HepG2 (cell line): ENCODE measurements around the gene PGM3. TPM values are rescaled to one million over a fixed set of nuclear protein-coding genes. Genes with fewer than 3 reads are reported as not detected.

Experiments used
- ATAC-seq: fragments of 200-7000 bp; cut with Tn5 transposase; 3 replicates; pipeline ENCODE4 v1.9.1; 2020; ENCODE audit warnings: mild to moderate bottlenecking, moderate library complexity
- BruUV-seq: library from RNA; stranded (reverse); fragments of 400-500 nt; replicated peaks from 2 replicates; lab custom pipeline; 2021; lab: Mats Ljungman, UMichigan
- CTCF ChIA-PET: fragments of 300-600 bp; formaldehyde crosslinking; extraction: SDS; loops from one replicate; lab custom pipeline; 2021; ENCODE audit warnings: low total read pairs, inconsistent platforms, low intra/inter-chr PET ratio; lab: Yijun Ruan, JAX
- POLR2A ChIA-PET: fragments of 350-600 bp; sonication (Branson Sonifier 250); formaldehyde crosslinking; loops from one replicate; lab custom pipeline; 2020; ENCODE audit warnings: antibody characterized with exemption, inconsistent platforms; lab: Yijun Ruan, JAX
- DNase-seq: peaks from one replicate; pipeline ENCODE4 v3.0.0-alpha.2; 2015; ENCODE audit warnings: low spot score
- FAIRE-seq: peaks from 3 replicates; lab custom pipeline; 2011; peaks lifted over from hg19 to GRCh38; lab: Jason Lieb, UNC
- H2AFZ ChIP-seq: one replicate; pipeline ENCODE4 v1.6.1; 2011; ENCODE audit warnings: low read length, inconsistent platforms
- H3K27ac ChIP-seq: fragments of 300-600 bp; 3 replicates; pipeline ENCODE4 v1.8.0; 2011; ENCODE audit warnings: mixed run types, mild to moderate bottlenecking, mixed read lengths, low read length, inconsistent platforms; ENCODE audit not compliant: insufficient read depth; ENCODE audit errors: extremely low read length
- H3K27me3 ChIP-seq, 2 experiments: fragments of 200-600 bp in 1 of 2; 2 replicates in 1 of 2; 3 replicates in 1 of 2; pipeline versions ENCODE4 v1.6.0 to v1.8.0; 2011; ENCODE audit warnings: low read length in 2 of 2, mild to moderate bottlenecking in 2 of 2, moderate library complexity in 2 of 2, inconsistent platforms in 1 of 2; ENCODE audit not compliant: insufficient read depth in 2 of 2, control insufficient read depth in 1 of 2
- H3K36me3 ChIP-seq, 2 experiments: fragments of 200-600 bp in 1 of 2; replicated peaks in 1 of 2; 2 replicates in 1 of 2; 3 replicates in 1 of 2; pipeline versions ENCODE4 v1.5.1 to v1.8.0; 2011; ENCODE audit warnings: low read length in 2 of 2, inconsistent platforms in 1 of 2; ENCODE audit not compliant: insufficient read depth in 2 of 2, control insufficient read depth in 1 of 2
- H3K4me1 ChIP-seq: 2 replicates; pipeline ENCODE4 v1.5.1; 2012; ENCODE audit warnings: low read length, inconsistent platforms; ENCODE audit not compliant: insufficient read depth
- H3K4me2 ChIP-seq: 2 replicates; pipeline ENCODE4 v1.6.0; 2011; ENCODE audit warnings: low read depth, low read length, inconsistent platforms
- H3K4me3 ChIP-seq, 3 experiments: fragments of 200-600 bp in 1 of 3; sonication (generic), shearing (Covaris generic) in 1 of 3; replicated peaks in 1 of 3; 2 replicates each; pipeline ENCODE4 v1.5.1; 2011 to 2016; ENCODE audit warnings: low read length in 3 of 3, inconsistent platforms in 2 of 3, low read depth in 2 of 3, mild to moderate bottlenecking in 2 of 3, control low read depth in 1 of 3, mixed read lengths in 1 of 3; ENCODE audit not compliant: insufficient read depth in 1 of 3
- H3K79me2 ChIP-seq: one replicate; pipeline ENCODE4 v1.6.1; 2011; ENCODE audit warnings: low read length, inconsistent platforms; ENCODE audit not compliant: insufficient read depth
- H3K9ac ChIP-seq: 2 replicates; pipeline ENCODE4 v1.6.0; 2011; ENCODE audit warnings: mild to moderate bottlenecking, low read depth, low read length, inconsistent platforms; ENCODE audit not compliant: insufficient read depth
- H3K9me3 ChIP-seq: 2 replicates; pipeline ENCODE4 v1.5.1; 2012; ENCODE audit warnings: mild to moderate bottlenecking, low read length
- H4K20me1 ChIP-seq: 2 replicates; pipeline ENCODE4 v1.6.0; 2011; ENCODE audit warnings: inconsistent platforms, mild to moderate bottlenecking, low read length, moderate library complexity; ENCODE audit not compliant: insufficient read depth
- ATF6 ChIP-seq: sonication (generic); formaldehyde crosslinking; conservative IDR thresholded peaks from 2 replicates; pipeline ENCODE4 v1.4.0; 2020; ENCODE audit warnings: missing genetic modification reagents
- CHCHD3 ChIP-seq: sonication (generic); formaldehyde crosslinking; IDR thresholded peaks from 2 replicates; pipeline ENCODE4 v1.8.0; 2022; ENCODE audit warnings: mild to moderate bottlenecking, missing genetic modification reagents, moderate library complexity
- ETV6 ChIP-seq: sonication (generic); formaldehyde crosslinking; conservative IDR thresholded peaks from 2 replicates; pipeline ENCODE4 v1.4.0; 2020; ENCODE audit warnings: missing genetic modification reagents
- HOMEZ ChIP-seq: IDR thresholded peaks from 2 replicates; pipeline ENCODE4 v1.6.1; 2016; ENCODE audit warnings: low read depth
- JARID2 ChIP-seq: sonication (generic); formaldehyde crosslinking; IDR thresholded peaks from 2 replicates; pipeline ENCODE4 v1.8.1; 2023; ENCODE audit warnings: missing genetic modification reagents, inconsistent platforms; ENCODE audit not compliant: insufficient replicate concordance
- KLF16 ChIP-seq, 2 experiments: sonication (generic) in 1 of 2; formaldehyde crosslinking in 1 of 2; IDR thresholded peaks; 2 replicates each; pipeline versions ENCODE4 v1.6.1 to v1.8.0; 2016 to 2023; ENCODE audit warnings: missing genetic modification reagents in 2 of 2, missing compliant biosample characterization in 1 of 2
- MXD4 ChIP-seq: IDR thresholded peaks from 2 replicates; pipeline ENCODE4 v1.6.1; 2016; ENCODE audit warnings: mild to moderate bottlenecking, missing biosample characterization, missing genetic modification reagents
- RBM22 ChIP-seq: fragments of 200-400 bp; formaldehyde crosslinking; optimal IDR thresholded peaks from 2 replicates; pipeline ENCODE3; 2017; ENCODE audit warnings: mild to moderate bottlenecking, low read length, moderate library complexity
- SAFB2 ChIP-seq: sonication (generic); formaldehyde crosslinking; IDR thresholded peaks from 2 replicates; pipeline ENCODE4 v1.5.1; 2020; ENCODE audit warnings: missing genetic modification reagents, low read depth, mild to moderate bottlenecking, borderline replicate concordance
- SALL1 ChIP-seq: sonication (generic); formaldehyde crosslinking; IDR thresholded peaks from 2 replicates; pipeline ENCODE4 v1.8.0; 2022; ENCODE audit warnings: mild to moderate bottlenecking, missing genetic modification reagents
- SMAD3 ChIP-seq: sonication (generic); formaldehyde crosslinking; IDR thresholded peaks from 2 replicates; pipeline ENCODE4 v1.4.0; 2020; ENCODE audit warnings: missing genetic modification reagents
- TRAFD1 ChIP-seq: sonication (generic); formaldehyde crosslinking; IDR thresholded peaks from 2 replicates; pipeline ENCODE4 v1.5.1; 2020; ENCODE audit warnings: missing genetic modification reagents, mild to moderate bottlenecking, borderline replicate concordance
- TSC22D2 ChIP-seq: sonication (generic); formaldehyde crosslinking; IDR thresholded peaks from 2 replicates; pipeline ENCODE4 v1.5.1; 2020; ENCODE audit warnings: missing genetic modification reagents, mild to moderate bottlenecking, borderline replicate concordance
- ZBTB8A ChIP-seq: sonication (generic); formaldehyde crosslinking; IDR thresholded peaks from 2 replicates; pipeline ENCODE4 v1.4.0; 2020; ENCODE audit warnings: mild to moderate bottlenecking, low read depth, missing genetic modification reagents, borderline replicate concordance
- ZFP90 ChIP-seq: sonication (generic); formaldehyde crosslinking; IDR thresholded peaks from 2 replicates; pipeline ENCODE4 v1.8.0; 2022; ENCODE audit warnings: missing genetic modification reagents, mild to moderate bottlenecking, inconsistent platforms, borderline replicate concordance
- ZNF317 ChIP-seq: sonication (generic); formaldehyde crosslinking; IDR thresholded peaks from 2 replicates; pipeline ENCODE4 v1.5.0; 2020; ENCODE audit warnings: mild to moderate bottlenecking, missing genetic modification reagents
- ZNF350 ChIP-seq: sonication (generic); formaldehyde crosslinking; IDR thresholded peaks from 2 replicates; pipeline ENCODE4 v1.4.0; 2020; ENCODE audit warnings: mild to moderate bottlenecking, low read depth, missing genetic modification reagents, borderline replicate concordance
- ZNF382 ChIP-seq: sonication (generic); formaldehyde crosslinking; IDR thresholded peaks from 2 replicates; pipeline ENCODE4 v1.5.0; 2020; ENCODE audit warnings: missing genetic modification reagents, mild to moderate bottlenecking, borderline replicate concordance
- ZNF562 ChIP-seq: sonication (generic); formaldehyde crosslinking; IDR thresholded peaks from 2 replicates; pipeline ENCODE4 v1.8.0; 2022; ENCODE audit warnings: missing genetic modification reagents, borderline replicate concordance
- ZNF563 ChIP-seq: sonication (generic); formaldehyde crosslinking; IDR thresholded peaks from 2 replicates; pipeline ENCODE4 v1.8.0; 2022; ENCODE audit warnings: mild to moderate bottlenecking, moderate library complexity, missing genetic modification reagents
- WGBS: methylation state at CpG from one replicate; pipeline ENCODE4 v1.1.6; 2017; ENCODE audit warnings: low lambda C conversion rate; 5-methylcytosine and 5-hydroxymethylcytosine counted together
- in situ Hi-C: cut with HindIII; loops from 2 replicates; pipeline ENCODE4 v1.10.0; 2017; ENCODE audit warnings: low pct_unique_long_range_greater_than_20kb; ENCODE audit not compliant: extremely low pct_ligation_motif_present
- intact Hi-C: fragments of 100-400 bp; cut with micrococcal nuclease; formaldehyde crosslinking; loops from one replicate; pipeline ENCODE4 v1.10.0; 2022; ENCODE audit not compliant: unreplicated experiment
- polyA plus RNA-seq, 8 experiments: library from polyadenylated mRNA; depleted of rRNA in 3 of 8; stranded (reverse) in 7 of 8; unstranded in 1 of 8; fragments of >200 nt; fragmentation: Illumina TruSeq in 4 of 8; extraction: Trizol in 4 of 8; gene quantifications; 2 replicates each; pipeline versions ENCODE4 v1.2.1 to v1.2.3, GENCODE V29; 2011 to 2016; ENCODE audit warnings: low read depth in 4 of 8, missing spikeins in 1 of 8, mixed read lengths in 1 of 8; ENCODE audit not compliant: insufficient read depth in 1 of 8
- total RNA-seq, 5 experiments: library from RNA; depleted of rRNA; stranded (reverse); fragments of >200 nt; fragmentation: Illumina TruSeq; extraction: Trizol; gene quantifications; 2 replicates each; pipeline ENCODE4 v1.2.3, GENCODE V29; 2016; ENCODE audit warnings: low read depth in 1 of 5

Gene PGM3
- total and polyA plus RNA-seq, 2 of the 13 experiments (the other 11 are each of a cell fraction or from before 2014, with no cell fraction given): 72.5 to 163 TPM

GRCh38 chr6:83168556-83168955, 24.5 kb downstream of the PGM3 start (continued):
- TF ChIP-seq ATF6 (CRISPR knock-in tag) (no peak), CHCHD3 (no peak), ZNF562 (CRISPR knock-in tag) (no peak), ZNF563 (no peak), SALL1 (CRISPR knock-in tag) (no peak), ZBTB8A (CRISPR knock-in tag) (no peak), KLF16 (CRISPR knock-in tag; IDR thresholded peaks at IDR 0.05) (no peak)

GRCh38 chr6:83167726-83168278, 25.3 kb downstream of the PGM3 start:
- CTCF ChIA-PET: no interaction called here
- H3K4me2 ChIP-seq: no peak overlapping the region
- DNase-seq (no peak), FAIRE-seq (no peak), ATAC-seq (no peak)
- no peaks in the 10 kb centered on the region for H3K4me1 ChIP-seq
- in situ Hi-C loops (no loop called here), intact Hi-C loops (no loop called here)
- H3K9me3 ChIP-seq: no peaks in the 10 kb centered on the region
- TSS peak; percentile 7 for BruUV-seq
- peaks cover 4 to 70% of the 10 kb centered on the region in 2 experiments; a peak in 4 of 5 replicates for H3K36me3 ChIP-seq
- no peak overlapping the region for H2AFZ ChIP-seq
- POLR2A ChIA-PET: no interaction called here
- H3K9ac ChIP-seq: no peak overlapping the region
- H3K27me3 ChIP-seq: no peaks in the 10 kb centered on the region
- no peak overlapping the region for H3K27ac ChIP-seq
- no peak overlapping the region for H3K4me3 ChIP-seq
- H3K79me2 ChIP-seq: no peaks in the 10 kb centered on the region
- 89% methylated on average over 5 of the region's 5 CpGs for WGBS
- H4K20me1 ChIP-seq: no peaks in the 10 kb centered on the region
- TF ChIP-seq MXD4 (CRISPR knock-in tag) (no peak), RBM22 (no peak), SAFB2 (CRISPR knock-in tag) (no peak), JARID2 (CRISPR knock-in tag) (no peak), ZNF382 (CRISPR knock-in tag) (no peak), TSC22D2 (CRISPR knock-in tag) (no peak), ZFP90 (no peak), ZNF350 (CRISPR knock-in tag) (no peak), SMAD3 (CRISPR knock-in tag) (no peak), ZNF317 (CRISPR knock-in tag) (no peak), TRAFD1 (CRISPR knock-in tag) (no peak), ETV6 (CRISPR knock-in tag) (no peak), HOMEZ (CRISPR knock-in tag) (no peak)
